Kidney (tissue), 14 donors: ENCODE measurements around the gene CRYBA4. TPM values are rescaled to one million over a fixed set of nuclear protein-coding genes. Genes with fewer than 3 reads are reported as not detected.

Experiments used
- DNase-seq, 5 donors: peaks; one replicate each; pipeline ENCODE4 v3.0.0-alpha.2; 2013 to 2020
- FAIRE-seq: peaks from 2 replicates; lab custom pipeline; 2012; peaks lifted over from hg19 to GRCh38; lab: Jason Lieb, UNC
- H3K27ac ChIP-seq, 2 donors: one replicate each; pipeline ENCODE4 v1.7.0; 2013; ENCODE audit warnings: low read depth in 2 of 2, low read length in 2 of 2, inconsistent platforms in 1 of 2
- H3K27me3 ChIP-seq: one replicate; pipeline ENCODE4 v1.7.1; 2013; ENCODE audit warnings: low read length, inconsistent platforms; ENCODE audit not compliant: control insufficient read depth, insufficient read depth
- H3K36me3 ChIP-seq, 3 donors: one replicate each; pipeline versions ENCODE4 v1.7.0 to v1.7.1; 2013; ENCODE audit warnings: low read length in 3 of 3, control low read depth in 1 of 3, inconsistent platforms in 1 of 3; ENCODE audit not compliant: insufficient read depth in 3 of 3, control insufficient read depth in 2 of 3
- H3K4me1 ChIP-seq, 3 donors: one replicate each; pipeline versions ENCODE4 v1.7.0 to v1.7.1; 2013; ENCODE audit warnings: low read length in 3 of 3, inconsistent platforms in 1 of 3, low read depth in 1 of 3; ENCODE audit not compliant: control insufficient read depth in 2 of 3, insufficient read depth in 2 of 3
- H3K4me3 ChIP-seq, 3 donors: one replicate each; pipeline versions ENCODE4 v1.7.0 to v1.8.1; 2013; ENCODE audit warnings: low read length in 3 of 3, control low read depth in 1 of 3, inconsistent platforms in 1 of 3
- H3K9ac ChIP-seq, 3 donors: one replicate each; pipeline versions ENCODE4 v1.7.0 to v1.7.1; 2013; ENCODE audit warnings: low read length in 3 of 3, control low read depth in 1 of 3, inconsistent platforms in 1 of 3
- H3K9me3 ChIP-seq, 3 donors: one replicate each; pipeline versions ENCODE4 v1.7.0 to v1.7.1; 2013; ENCODE audit warnings: low read length in 3 of 3, control low read depth in 1 of 3, inconsistent platforms in 1 of 3; ENCODE audit not compliant: control insufficient read depth in 2 of 3, insufficient read depth in 1 of 3
- CTCF ChIP-seq: IDR thresholded peaks from 3 replicates; pipeline ENCODE4 v1.5.1; 2012; ENCODE audit warnings: mild to moderate bottlenecking, moderate library complexity, borderline replicate concordance; ENCODE audit not compliant: insufficient read depth; ENCODE audit errors: extremely low read depth
- intact Hi-C: fragments of 100-400 bp; cut with DNase I; formaldehyde crosslinking; loops from one replicate; pipeline ENCODE4 v1.11.1; 2022
- polyA plus RNA-seq: library from polyadenylated mRNA; stranded (reverse); fragments of 350-450 nt; fragmentation: Illumina TruSeq; extraction: RNeasy Lipid Tissue Mini Kit (QIAGEN cat#74804); gene quantifications from one replicate; pipeline ENCODE4 v1.2.3, GENCODE V29; 2014; ENCODE audit warnings: low read depth, low replicate concordance; ENCODE audit not compliant: insufficient read depth
- total RNA-seq: library from RNA; stranded (reverse); fragmentation: NEBNext Ultra II Directional; extraction: Animal tissue kit (Norgen Biotek cat#: 25700); gene quantifications from one replicate; pipeline ENCODE4 v1.2.1, GENCODE V29; 2021
- donor health status: control.
- donor health status: control.
- donor health status: control.
- donor health status: control.
- donor health status: control.
- donor health status: DM: yes; HTN: yes; CAD: no.
- donor health status: Normal renal cell carcinoma (clear cell type).

CRYBA4 gene
- total and polyA plus RNA-seq, 2 donors from 2014 or later = 0.41 TPM; not detected in 1

GRCh38 chr22:26602127-26602526 is 19.6 kb upstream of the CRYBA4 start:
- no peaks in the 10 kb centered on the region for H3K27me3 ChIP-seq
- no peak overlapping the region for H3K9ac ChIP-seq
- FAIRE-seq = no peak
- DNase-seq = peak in 1 of 5 donors; percentile 4
- intact Hi-C loops = no loop called here
- no peak overlapping the region for H3K4me3 ChIP-seq
- no peak overlapping the region for H3K27ac ChIP-seq
- no peak for TF ChIP-seq CTCF
- H3K9me3 ChIP-seq = no peaks in the 10 kb centered on the region
- H3K4me1 ChIP-seq = no peaks in the 10 kb centered on the region
- H3K36me3 ChIP-seq = no peaks in the 10 kb centered on the region

- H3K27ac ChIP-seq = no peak overlapping the region
- intact Hi-C loops = no loop called here
- no peaks in the 10 kb centered on the region for H3K36me3 ChIP-seq
- H3K4me1 ChIP-seq = no peaks in the 10 kb centered on the region
- no peaks in the 10 kb centered on the region for H3K9me3 ChIP-seq
- no peaks in the 10 kb centered on the region for H3K27me3 ChIP-seq
- FAIRE-seq (no peak), DNase-seq (no peak)
- no peak overlapping the region for H3K4me3 ChIP-seq
- H3K9ac ChIP-seq = no peak overlapping the region
- no peak for TF ChIP-seq CTCF
These were observed 17.4 kb upstream of the CRYBA4 start for GRCh38 chr22:26604368-26604767.

GRCh38 chr22:26606611-26607010 is 15.2 kb upstream of the CRYBA4 start:
- no peak for TF ChIP-seq CTCF
- no peak overlapping the region for H3K27ac ChIP-seq
- no peaks in the 10 kb centered on the region for H3K27me3 ChIP-seq
- H3K9me3 ChIP-seq = no peaks in the 10 kb centered on the region
- H3K36me3 ChIP-seq = no peaks in the 10 kb centered on the region
- no peaks in the 10 kb centered on the region for H3K4me1 ChIP-seq
- H3K4me3 ChIP-seq = no peak overlapping the region
- intact Hi-C loops = no loop called here
- DNase-seq = no peak
- FAIRE-seq = no peak
- H3K9ac ChIP-seq = no peak overlapping the region

GRCh38 chr22:26608129-26608528 is 13.6 kb upstream of the CRYBA4 start:
- Histone ChIP-seq H3K9ac (no peak overlapping the region), H3K4me3 (no peak overlapping the region), H3K4me1 (no peaks in the 10 kb centered on the region), H3K9me3 (no peaks in the 10 kb centered on the region), H3K36me3 (no peaks in the 10 kb centered on the region), H3K27me3 (no peaks in the 10 kb centered on the region), H3K27ac (no peak overlapping the region)
- DNase-seq (no peak), FAIRE-seq (no peak)
- TF ChIP-seq CTCF = no peak
- intact Hi-C loops = no loop called here
